ENCODE measurements around the gene DLEC1. TPM values are rescaled to one million over a fixed set of nuclear protein-coding genes. Genes with fewer than 3 reads are reported as not detected.

The DLEC1 gene
- total RNA-seq, 1 experiment from 2014 or later, result 0.81 TPM

DNA sequence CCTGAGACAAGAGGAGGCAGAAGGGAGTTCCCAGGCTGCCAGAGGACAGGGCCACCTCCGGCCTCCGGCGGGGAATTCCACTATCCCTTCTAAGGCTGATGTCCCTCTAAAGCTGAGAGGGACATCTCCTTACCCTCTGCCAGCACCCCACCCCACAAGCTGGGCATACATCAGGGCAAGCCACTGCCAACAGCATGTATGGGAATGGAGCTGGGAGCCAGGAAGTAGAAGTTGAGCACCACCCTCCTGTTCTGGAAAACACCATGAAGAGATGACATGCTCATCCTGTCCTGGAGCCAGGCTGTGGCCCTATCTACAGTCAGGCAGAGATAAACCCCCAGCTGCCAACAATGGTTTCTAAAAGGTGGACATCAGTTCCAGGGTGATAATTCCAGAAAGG is 16.7 kb upstream of the DLEC1 start:
- Mint-ChIP-seq H3K4me3 (no peak overlapping the region), H3K9me3 (no peaks in the 10 kb centered on the region), H3K27ac (no peak overlapping the region), H3K27me3 (ENCODE audit: low read depth) (peaks cover 26% of the 10 kb centered on the region), H3K36me3 (no peaks in the 10 kb centered on the region), H3K4me1 (peaks cover 10% of the 10 kb centered on the region)
- CTCF ChIA-PET, result interaction anchor here (1.4 kb wide), 1 partner anchor 25 kb away, joined by 4 read pairs; no protein-coding TSS in a partner anchor
- POLR2A ChIA-PET, result no interaction called here
- ATAC-seq, result no peak
- DNase-seq (ENCODE audit: low spot score), result no peak
- TF ChIP-seq RELA (CRISPR knock-in tag; IDR thresholded peaks at IDR 0.05; ENCODE audit: borderline replicate concordance) (no peak), ZNF423 (CRISPR knock-in tag; IDR thresholded peaks at IDR 0.05) (no peak), FOXJ3 (CRISPR knock-in tag; IDR thresholded peaks at IDR 0.05; ENCODE audit: borderline replicate concordance) (no peak), ZNF671 (CRISPR knock-in tag; IDR thresholded peaks at IDR 0.05) (no peak), ZNF416 (CRISPR knock-in tag; IDR thresholded peaks at IDR 0.05) (no peak), MXD4 (CRISPR knock-in tag; IDR thresholded peaks at IDR 0.05; ENCODE audit: borderline replicate concordance) (no peak), SP1 (CRISPR knock-in tag; conservative IDR thresholded peaks at IDR 0.05) (no peak)
- TF ChIP-seq, protein P1, sequence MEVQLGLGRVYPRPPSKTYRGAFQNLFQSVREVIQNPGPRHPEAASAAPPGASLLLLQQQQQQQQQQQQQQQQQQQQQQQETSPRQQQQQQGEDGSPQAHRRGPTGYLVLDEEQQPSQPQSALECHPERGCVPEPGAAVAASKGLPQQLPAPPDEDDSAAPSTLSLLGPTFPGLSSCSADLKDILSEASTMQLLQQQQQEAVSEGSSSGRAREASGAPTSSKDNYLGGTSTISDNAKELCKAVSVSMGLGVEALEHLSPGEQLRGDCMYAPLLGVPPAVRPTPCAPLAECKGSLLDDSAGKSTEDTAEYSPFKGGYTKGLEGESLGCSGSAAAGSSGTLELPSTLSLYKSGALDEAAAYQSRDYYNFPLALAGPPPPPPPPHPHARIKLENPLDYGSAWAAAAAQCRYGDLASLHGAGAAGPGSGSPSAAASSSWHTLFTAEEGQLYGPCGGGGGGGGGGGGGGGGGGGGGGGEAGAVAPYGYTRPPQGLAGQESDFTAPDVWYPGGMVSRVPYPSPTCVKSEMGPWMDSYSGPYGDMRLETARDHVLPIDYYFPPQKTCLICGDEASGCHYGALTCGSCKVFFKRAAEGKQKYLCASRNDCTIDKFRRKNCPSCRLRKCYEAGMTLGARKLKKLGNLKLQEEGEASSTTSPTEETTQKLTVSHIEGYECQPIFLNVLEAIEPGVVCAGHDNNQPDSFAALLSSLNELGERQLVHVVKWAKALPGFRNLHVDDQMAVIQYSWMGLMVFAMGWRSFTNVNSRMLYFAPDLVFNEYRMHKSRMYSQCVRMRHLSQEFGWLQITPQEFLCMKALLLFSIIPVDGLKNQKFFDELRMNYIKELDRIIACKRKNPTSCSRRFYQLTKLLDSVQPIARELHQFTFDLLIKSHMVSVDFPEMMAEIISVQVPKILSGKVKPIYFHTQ (CRISPR knock-in tag; IDR thresholded peaks at IDR 0.05), result no peak
- TF ChIP-seq, protein P2, sequence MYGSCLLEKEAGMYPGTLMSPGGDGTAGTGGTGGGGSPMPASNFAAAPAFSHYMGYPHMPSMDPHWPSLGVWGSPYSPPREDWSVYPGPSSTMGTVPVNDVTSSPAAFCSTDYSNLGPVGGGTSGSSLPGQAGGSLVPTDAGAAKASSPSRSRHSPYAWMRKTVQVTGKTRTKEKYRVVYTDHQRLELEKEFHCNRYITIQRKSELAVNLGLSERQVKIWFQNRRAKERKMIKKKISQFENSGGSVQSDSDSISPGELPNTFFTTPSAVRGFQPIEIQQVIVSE (CRISPR knock-in tag; IDR thresholded peaks at IDR 0.05; ENCODE audit: borderline replicate concordance), result no peak
- TF ChIP-seq, protein P3, sequence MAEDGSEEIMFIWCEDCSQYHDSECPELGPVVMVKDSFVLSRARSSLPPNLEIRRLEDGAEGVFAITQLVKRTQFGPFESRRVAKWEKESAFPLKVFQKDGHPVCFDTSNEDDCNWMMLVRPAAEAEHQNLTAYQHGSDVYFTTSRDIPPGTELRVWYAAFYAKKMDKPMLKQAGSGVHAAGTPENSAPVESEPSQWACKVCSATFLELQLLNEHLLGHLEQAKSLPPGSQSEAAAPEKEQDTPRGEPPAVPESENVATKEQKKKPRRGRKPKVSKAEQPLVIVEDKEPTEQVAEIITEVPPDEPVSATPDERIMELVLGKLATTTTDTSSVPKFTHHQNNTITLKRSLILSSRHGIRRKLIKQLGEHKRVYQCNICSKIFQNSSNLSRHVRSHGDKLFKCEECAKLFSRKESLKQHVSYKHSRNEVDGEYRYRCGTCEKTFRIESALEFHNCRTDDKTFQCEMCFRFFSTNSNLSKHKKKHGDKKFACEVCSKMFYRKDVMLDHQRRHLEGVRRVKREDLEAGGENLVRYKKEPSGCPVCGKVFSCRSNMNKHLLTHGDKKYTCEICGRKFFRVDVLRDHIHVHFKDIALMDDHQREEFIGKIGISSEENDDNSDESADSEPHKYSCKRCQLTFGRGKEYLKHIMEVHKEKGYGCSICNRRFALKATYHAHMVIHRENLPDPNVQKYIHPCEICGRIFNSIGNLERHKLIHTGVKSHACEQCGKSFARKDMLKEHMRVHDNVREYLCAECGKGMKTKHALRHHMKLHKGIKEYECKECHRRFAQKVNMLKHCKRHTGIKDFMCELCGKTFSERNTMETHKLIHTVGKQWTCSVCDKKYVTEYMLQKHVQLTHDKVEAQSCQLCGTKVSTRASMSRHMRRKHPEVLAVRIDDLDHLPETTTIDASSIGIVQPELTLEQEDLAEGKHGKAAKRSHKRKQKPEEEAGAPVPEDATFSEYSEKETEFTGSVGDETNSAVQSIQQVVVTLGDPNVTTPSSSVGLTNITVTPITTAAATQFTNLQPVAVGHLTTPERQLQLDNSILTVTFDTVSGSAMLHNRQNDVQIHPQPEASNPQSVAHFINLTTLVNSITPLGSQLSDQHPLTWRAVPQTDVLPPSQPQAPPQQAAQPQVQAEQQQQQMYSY (CRISPR knock-in tag; IDR thresholded peaks at IDR 0.05), result no peak
- TF ChIP-seq, protein P4, sequence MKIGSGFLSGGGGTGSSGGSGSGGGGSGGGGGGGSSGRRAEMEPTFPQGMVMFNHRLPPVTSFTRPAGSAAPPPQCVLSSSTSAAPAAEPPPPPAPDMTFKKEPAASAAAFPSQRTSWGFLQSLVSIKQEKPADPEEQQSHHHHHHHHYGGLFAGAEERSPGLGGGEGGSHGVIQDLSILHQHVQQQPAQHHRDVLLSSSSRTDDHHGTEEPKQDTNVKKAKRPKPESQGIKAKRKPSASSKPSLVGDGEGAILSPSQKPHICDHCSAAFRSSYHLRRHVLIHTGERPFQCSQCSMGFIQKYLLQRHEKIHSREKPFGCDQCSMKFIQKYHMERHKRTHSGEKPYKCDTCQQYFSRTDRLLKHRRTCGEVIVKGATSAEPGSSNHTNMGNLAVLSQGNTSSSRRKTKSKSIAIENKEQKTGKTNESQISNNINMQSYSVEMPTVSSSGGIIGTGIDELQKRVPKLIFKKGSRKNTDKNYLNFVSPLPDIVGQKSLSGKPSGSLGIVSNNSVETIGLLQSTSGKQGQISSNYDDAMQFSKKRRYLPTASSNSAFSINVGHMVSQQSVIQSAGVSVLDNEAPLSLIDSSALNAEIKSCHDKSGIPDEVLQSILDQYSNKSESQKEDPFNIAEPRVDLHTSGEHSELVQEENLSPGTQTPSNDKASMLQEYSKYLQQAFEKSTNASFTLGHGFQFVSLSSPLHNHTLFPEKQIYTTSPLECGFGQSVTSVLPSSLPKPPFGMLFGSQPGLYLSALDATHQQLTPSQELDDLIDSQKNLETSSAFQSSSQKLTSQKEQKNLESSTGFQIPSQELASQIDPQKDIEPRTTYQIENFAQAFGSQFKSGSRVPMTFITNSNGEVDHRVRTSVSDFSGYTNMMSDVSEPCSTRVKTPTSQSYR (CRISPR knock-in tag; IDR thresholded peaks at IDR 0.05), result no peak
- TF ChIP-seq, protein P5, sequence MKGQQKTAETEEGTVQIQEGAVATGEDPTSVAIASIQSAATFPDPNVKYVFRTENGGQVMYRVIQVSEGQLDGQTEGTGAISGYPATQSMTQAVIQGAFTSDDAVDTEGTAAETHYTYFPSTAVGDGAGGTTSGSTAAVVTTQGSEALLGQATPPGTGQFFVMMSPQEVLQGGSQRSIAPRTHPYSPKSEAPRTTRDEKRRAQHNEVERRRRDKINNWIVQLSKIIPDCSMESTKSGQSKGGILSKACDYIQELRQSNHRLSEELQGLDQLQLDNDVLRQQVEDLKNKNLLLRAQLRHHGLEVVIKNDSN (CRISPR knock-in tag; IDR thresholded peaks at IDR 0.05), result no peak
- TF ChIP-seq, protein P6, sequence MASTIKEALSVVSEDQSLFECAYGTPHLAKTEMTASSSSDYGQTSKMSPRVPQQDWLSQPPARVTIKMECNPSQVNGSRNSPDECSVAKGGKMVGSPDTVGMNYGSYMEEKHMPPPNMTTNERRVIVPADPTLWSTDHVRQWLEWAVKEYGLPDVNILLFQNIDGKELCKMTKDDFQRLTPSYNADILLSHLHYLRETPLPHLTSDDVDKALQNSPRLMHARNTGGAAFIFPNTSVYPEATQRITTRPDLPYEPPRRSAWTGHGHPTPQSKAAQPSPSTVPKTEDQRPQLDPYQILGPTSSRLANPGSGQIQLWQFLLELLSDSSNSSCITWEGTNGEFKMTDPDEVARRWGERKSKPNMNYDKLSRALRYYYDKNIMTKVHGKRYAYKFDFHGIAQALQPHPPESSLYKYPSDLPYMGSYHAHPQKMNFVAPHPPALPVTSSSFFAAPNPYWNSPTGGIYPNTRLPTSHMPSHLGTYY (CRISPR knock-in tag; IDR thresholded peaks at IDR 0.05), result no peak
- TF ChIP-seq, protein P7, sequence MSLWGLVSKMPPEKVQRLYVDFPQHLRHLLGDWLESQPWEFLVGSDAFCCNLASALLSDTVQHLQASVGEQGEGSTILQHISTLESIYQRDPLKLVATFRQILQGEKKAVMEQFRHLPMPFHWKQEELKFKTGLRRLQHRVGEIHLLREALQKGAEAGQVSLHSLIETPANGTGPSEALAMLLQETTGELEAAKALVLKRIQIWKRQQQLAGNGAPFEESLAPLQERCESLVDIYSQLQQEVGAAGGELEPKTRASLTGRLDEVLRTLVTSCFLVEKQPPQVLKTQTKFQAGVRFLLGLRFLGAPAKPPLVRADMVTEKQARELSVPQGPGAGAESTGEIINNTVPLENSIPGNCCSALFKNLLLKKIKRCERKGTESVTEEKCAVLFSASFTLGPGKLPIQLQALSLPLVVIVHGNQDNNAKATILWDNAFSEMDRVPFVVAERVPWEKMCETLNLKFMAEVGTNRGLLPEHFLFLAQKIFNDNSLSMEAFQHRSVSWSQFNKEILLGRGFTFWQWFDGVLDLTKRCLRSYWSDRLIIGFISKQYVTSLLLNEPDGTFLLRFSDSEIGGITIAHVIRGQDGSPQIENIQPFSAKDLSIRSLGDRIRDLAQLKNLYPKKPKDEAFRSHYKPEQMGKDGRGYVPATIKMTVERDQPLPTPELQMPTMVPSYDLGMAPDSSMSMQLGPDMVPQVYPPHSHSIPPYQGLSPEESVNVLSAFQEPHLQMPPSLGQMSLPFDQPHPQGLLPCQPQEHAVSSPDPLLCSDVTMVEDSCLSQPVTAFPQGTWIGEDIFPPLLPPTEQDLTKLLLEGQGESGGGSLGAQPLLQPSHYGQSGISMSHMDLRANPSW (CRISPR knock-in tag; conservative IDR thresholded peaks at IDR 0.05; ENCODE audit: low read depth), result no peak
- TF ChIP-seq, protein P8, sequence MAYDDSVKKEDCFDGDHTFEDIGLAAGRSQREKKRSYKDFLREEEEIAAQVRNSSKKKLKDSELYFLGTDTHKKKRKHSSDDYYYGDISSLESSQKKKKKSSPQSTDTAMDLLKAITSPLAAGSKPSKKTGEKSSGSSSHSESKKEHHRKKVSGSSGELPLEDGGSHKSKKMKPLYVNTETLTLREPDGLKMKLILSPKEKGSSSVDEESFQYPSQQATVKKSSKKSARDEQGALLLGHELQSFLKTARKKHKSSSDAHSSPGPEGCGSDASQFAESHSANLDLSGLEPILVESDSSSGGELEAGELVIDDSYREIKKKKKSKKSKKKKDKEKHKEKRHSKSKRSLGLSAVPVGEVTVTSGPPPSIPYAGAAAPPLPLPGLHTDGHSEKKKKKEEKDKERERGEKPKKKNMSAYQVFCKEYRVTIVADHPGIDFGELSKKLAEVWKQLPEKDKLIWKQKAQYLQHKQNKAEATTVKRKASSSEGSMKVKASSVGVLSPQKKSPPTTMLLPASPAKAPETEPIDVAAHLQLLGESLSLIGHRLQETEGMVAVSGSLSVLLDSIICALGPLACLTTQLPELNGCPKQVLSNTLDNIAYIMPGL (CRISPR knock-in tag; IDR thresholded peaks at IDR 0.05), result no peak
- TF ChIP-seq, protein P9, sequence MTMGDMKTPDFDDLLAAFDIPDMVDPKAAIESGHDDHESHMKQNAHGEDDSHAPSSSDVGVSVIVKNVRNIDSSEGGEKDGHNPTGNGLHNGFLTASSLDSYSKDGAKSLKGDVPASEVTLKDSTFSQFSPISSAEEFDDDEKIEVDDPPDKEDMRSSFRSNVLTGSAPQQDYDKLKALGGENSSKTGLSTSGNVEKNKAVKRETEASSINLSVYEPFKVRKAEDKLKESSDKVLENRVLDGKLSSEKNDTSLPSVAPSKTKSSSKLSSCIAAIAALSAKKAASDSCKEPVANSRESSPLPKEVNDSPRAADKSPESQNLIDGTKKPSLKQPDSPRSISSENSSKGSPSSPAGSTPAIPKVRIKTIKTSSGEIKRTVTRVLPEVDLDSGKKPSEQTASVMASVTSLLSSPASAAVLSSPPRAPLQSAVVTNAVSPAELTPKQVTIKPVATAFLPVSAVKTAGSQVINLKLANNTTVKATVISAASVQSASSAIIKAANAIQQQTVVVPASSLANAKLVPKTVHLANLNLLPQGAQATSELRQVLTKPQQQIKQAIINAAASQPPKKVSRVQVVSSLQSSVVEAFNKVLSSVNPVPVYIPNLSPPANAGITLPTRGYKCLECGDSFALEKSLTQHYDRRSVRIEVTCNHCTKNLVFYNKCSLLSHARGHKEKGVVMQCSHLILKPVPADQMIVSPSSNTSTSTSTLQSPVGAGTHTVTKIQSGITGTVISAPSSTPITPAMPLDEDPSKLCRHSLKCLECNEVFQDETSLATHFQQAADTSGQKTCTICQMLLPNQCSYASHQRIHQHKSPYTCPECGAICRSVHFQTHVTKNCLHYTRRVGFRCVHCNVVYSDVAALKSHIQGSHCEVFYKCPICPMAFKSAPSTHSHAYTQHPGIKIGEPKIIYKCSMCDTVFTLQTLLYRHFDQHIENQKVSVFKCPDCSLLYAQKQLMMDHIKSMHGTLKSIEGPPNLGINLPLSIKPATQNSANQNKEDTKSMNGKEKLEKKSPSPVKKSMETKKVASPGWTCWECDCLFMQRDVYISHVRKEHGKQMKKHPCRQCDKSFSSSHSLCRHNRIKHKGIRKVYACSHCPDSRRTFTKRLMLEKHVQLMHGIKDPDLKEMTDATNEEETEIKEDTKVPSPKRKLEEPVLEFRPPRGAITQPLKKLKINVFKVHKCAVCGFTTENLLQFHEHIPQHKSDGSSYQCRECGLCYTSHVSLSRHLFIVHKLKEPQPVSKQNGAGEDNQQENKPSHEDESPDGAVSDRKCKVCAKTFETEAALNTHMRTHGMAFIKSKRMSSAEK (CRISPR knock-in tag; IDR thresholded peaks at IDR 0.05; ENCODE audit: borderline replicate concordance), result no peak

All from WTC11 (cell line).